HEK293 (cell line): ENCODE data around the gene PUS7.

Experiments used
- BCL11B ChIP-seq: fragments of 450-650 bp; formaldehyde crosslinking; IDR thresholded peaks from 2 replicates; pipeline ENCODE4 v1.5.1; 2016; ENCODE audit warnings: low read depth, missing biosample characterization, missing genetic modification characterization
- IKZF3 ChIP-seq: fragments of 450-650 bp; IDR thresholded peaks from 2 replicates; pipeline ENCODE4 v1.5.0; 2018; ENCODE audit warnings: missing biosample characterization, mild to moderate bottlenecking, missing genetic modification characterization, moderate library complexity
- MEIS1 ChIP-seq: sonication (generic); formaldehyde crosslinking; IDR thresholded peaks from 2 replicates; pipeline ENCODE4 v1.8.1; 2022; ENCODE audit warnings: missing genetic modification reagents, mild to moderate bottlenecking, borderline replicate concordance
- OSR2 ChIP-seq: fragments of 450-650 bp; formaldehyde crosslinking; IDR thresholded peaks from 2 replicates; pipeline ENCODE4 v1.5.1; 2016; ENCODE audit warnings: missing biosample characterization, missing genetic modification characterization
- SCRT2 ChIP-seq: fragments of 450-650 bp; formaldehyde crosslinking; IDR thresholded peaks from 2 replicates; pipeline ENCODE4 v1.5.1; 2016; ENCODE audit warnings: missing biosample characterization, missing genetic modification characterization
- SETDB1 ChIP-seq: IDR thresholded peaks from one replicate; pipeline ENCODE4 v1.6.1; 2017; ENCODE audit warnings: mild to moderate bottlenecking, low read length, moderate library complexity, mixed read lengths; ENCODE audit not compliant: insufficient read length
- YY2 ChIP-seq: fragments of 450-650 bp; formaldehyde crosslinking; IDR thresholded peaks from 2 replicates; pipeline ENCODE4 v1.5.1; 2016; ENCODE audit warnings: missing biosample characterization, missing genetic modification characterization
- ZEB2 ChIP-seq: fragments of 450-650 bp; formaldehyde crosslinking; IDR thresholded peaks from 2 replicates; pipeline ENCODE4 v1.5.1; 2016; ENCODE audit warnings: missing biosample characterization, missing genetic modification characterization
- ZNF19 ChIP-seq: fragments of 450-650 bp; formaldehyde crosslinking; IDR thresholded peaks from 2 replicates; pipeline ENCODE4; 2016; ENCODE audit warnings: missing biosample characterization, missing genetic modification characterization, low read depth
- ZNF2 ChIP-seq: fragments of 450-650 bp; formaldehyde crosslinking; IDR thresholded peaks from 2 replicates; pipeline ENCODE4 v1.5.1; 2016; ENCODE audit warnings: missing biosample characterization, missing genetic modification characterization
- ZNF274 ChIP-seq, 2 experiments: fragments of 200-500 bp in 1 of 2; fragments of 450-650 bp in 1 of 2; sonication (Bioruptor generic) in 1 of 2; formaldehyde crosslinking in 1 of 2; IDR thresholded peaks; 2 replicates each; pipeline versions ENCODE4 v1.5.1 to v1.6.1; 2014 to 2016; ENCODE audit warnings: borderline replicate concordance in 1 of 2, inconsistent platforms in 1 of 2, low read length in 1 of 2, missing biosample characterization in 1 of 2, missing genetic modification characterization in 1 of 2
- ZNF302 ChIP-seq: fragments of 450-650 bp; formaldehyde crosslinking; IDR thresholded peaks from 2 replicates; pipeline ENCODE4 v1.5.1; 2016; ENCODE audit warnings: missing biosample characterization, missing genetic modification characterization, low read depth
- ZNF335 ChIP-seq: fragments of 450-650 bp; formaldehyde crosslinking; conservative IDR thresholded peaks from 2 replicates; pipeline ENCODE4 v1.5.1; 2016; ENCODE audit warnings: missing biosample characterization, missing genetic modification characterization
- ZNF37A ChIP-seq: fragments of 450-650 bp; IDR thresholded peaks from 2 replicates; pipeline ENCODE4 v1.5.1; 2018; ENCODE audit warnings: missing biosample characterization, missing genetic modification characterization
- ZNF426 ChIP-seq: fragments of 450-650 bp; formaldehyde crosslinking; IDR thresholded peaks from 2 replicates; pipeline ENCODE4 v1.5.1; 2017; ENCODE audit warnings: missing biosample characterization, missing genetic modification characterization, mild to moderate bottlenecking, inconsistent platforms, moderate library complexity
- ZNF530 ChIP-seq: fragments of 450-650 bp; formaldehyde crosslinking; IDR thresholded peaks from 2 replicates; pipeline ENCODE4 v1.5.1; 2016; ENCODE audit warnings: low read depth, missing biosample characterization, missing genetic modification characterization
- ZNF560 ChIP-seq: fragments of 450-650 bp; formaldehyde crosslinking; IDR thresholded peaks from 2 replicates; pipeline ENCODE4 v1.5.1; 2017; ENCODE audit warnings: missing biosample characterization, missing genetic modification characterization, borderline replicate concordance
- ZNF610 ChIP-seq: fragments of 450-650 bp; formaldehyde crosslinking; IDR thresholded peaks from 2 replicates; pipeline ENCODE4 v1.5.1; 2016; ENCODE audit warnings: missing biosample characterization, missing genetic modification characterization, borderline replicate concordance
- ZNF629 ChIP-seq: fragments of 450-650 bp; formaldehyde crosslinking; IDR thresholded peaks from 2 replicates; pipeline ENCODE4 v1.5.1; 2017; ENCODE audit warnings: missing biosample characterization, missing genetic modification characterization
- ZNF776 ChIP-seq: fragments of 450-650 bp; formaldehyde crosslinking; IDR thresholded peaks from 2 replicates; pipeline ENCODE4 v1.5.0; 2017; ENCODE audit warnings: missing biosample characterization, missing genetic modification characterization, borderline replicate concordance
- ZSCAN16 ChIP-seq: fragments of 450-650 bp; formaldehyde crosslinking; IDR thresholded peaks from 2 replicates; pipeline ENCODE4 v1.5.1; 2016; ENCODE audit warnings: missing biosample characterization, missing genetic modification characterization
- TF ChIP-seq, protein P1 (sequence below): fragments of 450-650 bp; formaldehyde crosslinking; IDR thresholded peaks from 2 replicates; pipeline ENCODE4 v1.5.1; 2016; ENCODE audit warnings: missing biosample characterization, missing genetic modification characterization, borderline replicate concordance
- TF ChIP-seq, protein P2 (sequence below): fragments of 450-650 bp; formaldehyde crosslinking; IDR thresholded peaks from 2 replicates; pipeline ENCODE4 v1.5.1; 2017; ENCODE audit warnings: missing biosample characterization, missing genetic modification characterization
- TF ChIP-seq, protein P3 (sequence below): fragments of 450-650 bp; formaldehyde crosslinking; IDR thresholded peaks from 2 replicates; pipeline ENCODE4 v1.5.1; 2016; ENCODE audit warnings: missing biosample characterization, missing genetic modification characterization
- TF ChIP-seq, protein P4 (sequence below): sonication (generic); formaldehyde crosslinking; IDR thresholded peaks from 2 replicates; pipeline ENCODE4 v1.8.1; 2022; ENCODE audit warnings: mild to moderate bottlenecking, moderate library complexity, missing genetic modification reagents
- TF ChIP-seq, protein P5 (sequence below): fragments of 450-650 bp; formaldehyde crosslinking; IDR thresholded peaks from 2 replicates; pipeline ENCODE4 v1.5.1; 2016; ENCODE audit warnings: missing biosample characterization, missing genetic modification characterization
- TF ChIP-seq, protein P6 (sequence below): fragments of 450-650 bp; formaldehyde crosslinking; IDR thresholded peaks from 2 replicates; pipeline ENCODE4 v1.5.1; 2016; ENCODE audit warnings: missing biosample characterization, missing genetic modification characterization

The PUS7 gene

DNA sequence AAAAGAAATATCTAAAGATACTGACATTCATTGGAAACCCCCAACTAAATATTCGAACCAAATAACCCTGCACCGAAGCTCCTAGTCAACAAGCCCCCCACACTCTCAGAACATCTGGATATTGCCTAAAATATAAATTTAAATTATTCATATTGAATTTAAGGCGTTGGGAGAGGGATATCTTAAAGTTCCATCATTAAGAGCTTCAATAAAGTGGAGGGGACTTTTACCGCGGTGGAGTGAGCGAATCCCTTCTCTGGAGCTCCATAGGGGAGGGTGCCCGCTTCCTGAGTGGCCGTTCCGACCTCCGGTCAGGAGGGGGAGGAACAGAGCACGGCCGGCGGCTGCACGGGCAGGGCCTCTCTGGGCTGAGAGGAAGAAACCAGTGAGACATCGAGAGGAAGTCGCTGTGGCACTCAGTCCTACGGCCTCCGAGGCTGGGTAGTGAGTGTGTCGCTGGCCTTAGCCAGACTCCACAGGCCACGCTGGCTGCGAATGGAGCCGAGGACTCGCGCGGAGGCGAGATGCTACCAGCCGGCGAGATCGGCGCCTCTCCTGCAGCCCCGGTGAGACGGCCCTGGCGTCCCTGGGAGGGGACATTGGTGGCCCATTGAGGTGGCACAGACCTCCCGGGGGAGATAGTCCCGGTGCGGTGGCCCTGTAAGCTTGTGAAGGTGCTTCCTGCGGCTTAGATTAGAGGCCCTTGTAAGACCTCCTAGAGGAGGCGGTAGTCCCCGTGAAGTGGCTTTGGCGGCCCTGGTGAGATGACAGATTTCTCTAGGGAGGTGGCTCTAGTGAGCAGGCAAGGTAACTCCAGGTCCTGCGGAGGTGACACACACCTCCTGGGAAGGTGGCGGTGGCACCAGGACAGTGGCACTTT, 10.0 kb upstream of the PUS7 start, which contains the start of gene RINT1 (continued):
- TF ChIP-seq ZNF37A (tag by site-specific recombination), result no peak
- TF ChIP-seq, protein P1, sequence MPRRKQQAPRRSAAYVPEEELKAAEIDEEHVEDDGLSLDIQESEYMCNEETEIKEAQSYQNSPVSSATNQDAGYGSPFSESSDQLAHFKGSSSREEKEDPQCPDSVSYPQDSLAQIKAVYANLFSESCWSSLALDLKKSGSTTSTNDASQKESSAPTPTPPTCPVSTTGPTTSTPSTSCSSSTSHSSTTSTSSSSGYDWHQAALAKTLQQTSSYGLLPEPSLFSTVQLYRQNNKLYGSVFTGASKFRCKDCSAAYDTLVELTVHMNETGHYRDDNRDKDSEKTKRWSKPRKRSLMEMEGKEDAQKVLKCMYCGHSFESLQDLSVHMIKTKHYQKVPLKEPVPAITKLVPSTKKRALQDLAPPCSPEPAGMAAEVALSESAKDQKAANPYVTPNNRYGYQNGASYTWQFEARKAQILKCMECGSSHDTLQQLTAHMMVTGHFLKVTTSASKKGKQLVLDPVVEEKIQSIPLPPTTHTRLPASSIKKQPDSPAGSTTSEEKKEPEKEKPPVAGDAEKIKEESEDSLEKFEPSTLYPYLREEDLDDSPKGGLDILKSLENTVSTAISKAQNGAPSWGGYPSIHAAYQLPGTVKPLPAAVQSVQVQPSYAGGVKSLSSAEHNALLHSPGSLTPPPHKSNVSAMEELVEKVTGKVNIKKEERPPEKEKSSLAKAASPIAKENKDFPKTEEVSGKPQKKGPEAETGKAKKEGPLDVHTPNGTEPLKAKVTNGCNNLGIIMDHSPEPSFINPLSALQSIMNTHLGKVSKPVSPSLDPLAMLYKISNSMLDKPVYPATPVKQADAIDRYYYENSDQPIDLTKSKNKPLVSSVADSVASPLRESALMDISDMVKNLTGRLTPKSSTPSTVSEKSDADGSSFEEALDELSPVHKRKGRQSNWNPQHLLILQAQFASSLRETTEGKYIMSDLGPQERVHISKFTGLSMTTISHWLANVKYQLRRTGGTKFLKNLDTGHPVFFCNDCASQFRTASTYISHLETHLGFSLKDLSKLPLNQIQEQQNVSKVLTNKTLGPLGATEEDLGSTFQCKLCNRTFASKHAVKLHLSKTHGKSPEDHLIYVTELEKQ (tag by site-specific recombination), result no peak
- TF ChIP-seq SETDB1, result no peak
- TF ChIP-seq, protein P2, sequence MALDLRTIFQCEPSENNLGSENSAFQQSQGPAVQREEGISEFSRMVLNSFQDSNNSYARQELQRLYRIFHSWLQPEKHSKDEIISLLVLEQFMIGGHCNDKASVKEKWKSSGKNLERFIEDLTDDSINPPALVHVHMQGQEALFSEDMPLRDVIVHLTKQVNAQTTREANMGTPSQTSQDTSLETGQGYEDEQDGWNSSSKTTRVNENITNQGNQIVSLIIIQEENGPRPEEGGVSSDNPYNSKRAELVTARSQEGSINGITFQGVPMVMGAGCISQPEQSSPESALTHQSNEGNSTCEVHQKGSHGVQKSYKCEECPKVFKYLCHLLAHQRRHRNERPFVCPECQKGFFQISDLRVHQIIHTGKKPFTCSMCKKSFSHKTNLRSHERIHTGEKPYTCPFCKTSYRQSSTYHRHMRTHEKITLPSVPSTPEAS (tag by site-specific recombination), result no peak
- TF ChIP-seq ZNF610 (tag by site-specific recombination), result no peak
- TF ChIP-seq SCRT2 (tag by site-specific recombination), result peak; percentile 42; the same call in 1 of the 2 replicates
- no peak for TF ChIP-seq ZNF19
- TF ChIP-seq ZNF302, result no peak
- TF ChIP-seq, protein P3, sequence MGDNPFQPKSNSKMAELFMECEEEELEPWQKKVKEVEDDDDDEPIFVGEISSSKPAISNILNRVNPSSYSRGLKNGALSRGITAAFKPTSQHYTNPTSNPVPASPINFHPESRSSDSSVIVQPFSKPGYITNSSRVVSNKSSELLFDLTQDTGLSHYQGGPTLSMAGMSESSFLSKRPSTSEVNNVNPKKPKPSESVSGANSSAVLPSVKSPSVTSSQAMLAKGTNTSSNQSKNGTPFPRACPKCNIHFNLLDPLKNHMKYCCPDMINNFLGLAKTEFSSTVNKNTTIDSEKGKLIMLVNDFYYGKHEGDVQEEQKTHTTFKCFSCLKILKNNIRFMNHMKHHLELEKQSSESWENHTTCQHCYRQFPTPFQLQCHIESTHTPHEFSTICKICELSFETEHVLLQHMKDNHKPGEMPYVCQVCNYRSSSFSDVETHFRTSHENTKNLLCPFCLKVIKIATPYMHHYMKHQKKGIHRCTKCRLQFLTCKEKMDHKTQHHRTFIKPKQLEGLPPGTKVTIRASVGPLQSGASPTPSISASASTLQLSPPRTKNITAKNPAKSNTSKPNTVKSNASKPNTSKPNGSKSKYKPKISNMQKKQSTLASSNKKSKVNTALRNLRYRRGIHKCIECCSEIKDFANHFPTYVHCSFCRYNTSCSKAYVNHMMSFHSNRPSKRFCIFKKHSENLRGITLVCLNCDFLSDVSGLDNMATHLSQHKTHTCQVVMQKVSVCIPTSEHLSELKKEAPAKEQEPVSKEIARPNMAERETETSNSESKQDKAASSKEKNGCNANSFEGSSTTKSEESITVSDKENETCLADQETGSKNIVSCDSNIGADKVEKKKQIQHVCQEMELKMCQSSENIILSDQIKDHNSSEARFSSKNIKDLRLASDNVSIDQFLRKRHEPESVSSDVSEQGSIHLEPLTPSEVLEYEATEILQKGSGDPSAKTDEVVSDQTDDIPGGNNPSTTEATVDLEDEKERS, result no peak
- TF ChIP-seq ZEB2 (tag by site-specific recombination), result peak; percentile 73
- TF ChIP-seq ZNF2, result peak; percentile 91
- no peak for TF ChIP-seq ZNF426 (tag by site-specific recombination)
- no peak for TF ChIP-seq ZNF560
- peak; percentile 59; the same call in 1 of the 2 replicates for TF ChIP-seq YY2 (tag by site-specific recombination)
- TF ChIP-seq ZNF530, result no peak
- no peak for TF ChIP-seq MEIS1 (CRISPR knock-in tag)
- no peak for TF ChIP-seq ZNF776 (tag by site-specific recombination)
- TF ChIP-seq, protein P4, sequence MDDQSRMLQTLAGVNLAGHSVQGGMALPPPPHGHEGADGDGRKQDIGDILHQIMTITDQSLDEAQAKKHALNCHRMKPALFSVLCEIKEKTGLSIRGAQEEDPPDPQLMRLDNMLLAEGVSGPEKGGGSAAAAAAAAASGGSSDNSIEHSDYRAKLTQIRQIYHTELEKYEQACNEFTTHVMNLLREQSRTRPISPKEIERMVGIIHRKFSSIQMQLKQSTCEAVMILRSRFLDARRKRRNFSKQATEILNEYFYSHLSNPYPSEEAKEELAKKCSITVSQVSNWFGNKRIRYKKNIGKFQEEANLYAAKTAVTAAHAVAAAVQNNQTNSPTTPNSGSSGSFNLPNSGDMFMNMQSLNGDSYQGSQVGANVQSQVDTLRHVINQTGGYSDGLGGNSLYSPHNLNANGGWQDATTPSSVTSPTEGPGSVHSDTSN, result no peak
- TF ChIP-seq BCL11B (tag by site-specific recombination), result no peak
- peak; percentile 75 for TF ChIP-seq ZNF629
- TF ChIP-seq ZSCAN16 (tag by site-specific recombination), result no peak
- TF ChIP-seq, protein P5, sequence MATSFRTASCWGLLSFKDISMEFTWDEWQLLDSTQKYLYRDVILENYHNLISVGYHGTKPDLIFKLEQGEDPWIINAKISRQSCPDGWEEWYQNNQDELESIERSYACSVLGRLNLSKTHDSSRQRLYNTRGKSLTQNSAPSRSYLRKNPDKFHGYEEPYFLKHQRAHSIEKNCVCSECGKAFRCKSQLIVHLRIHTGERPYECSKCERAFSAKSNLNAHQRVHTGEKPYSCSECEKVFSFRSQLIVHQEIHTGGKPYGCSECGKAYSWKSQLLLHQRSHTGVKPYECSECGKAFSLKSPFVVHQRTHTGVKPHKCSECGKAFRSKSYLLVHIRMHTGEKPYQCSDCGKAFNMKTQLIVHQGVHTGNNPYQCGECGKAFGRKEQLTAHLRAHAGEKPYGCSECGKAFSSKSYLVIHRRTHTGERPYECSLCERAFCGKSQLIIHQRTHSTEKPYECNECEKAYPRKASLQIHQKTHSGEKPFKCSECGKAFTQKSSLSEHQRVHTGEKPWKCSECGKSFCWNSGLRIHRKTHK (tag by site-specific recombination), result no peak
- TF ChIP-seq ZNF335 (tag by site-specific recombination), result peak; percentile 70
- TF ChIP-seq OSR2, result no peak
- TF ChIP-seq, protein P6, sequence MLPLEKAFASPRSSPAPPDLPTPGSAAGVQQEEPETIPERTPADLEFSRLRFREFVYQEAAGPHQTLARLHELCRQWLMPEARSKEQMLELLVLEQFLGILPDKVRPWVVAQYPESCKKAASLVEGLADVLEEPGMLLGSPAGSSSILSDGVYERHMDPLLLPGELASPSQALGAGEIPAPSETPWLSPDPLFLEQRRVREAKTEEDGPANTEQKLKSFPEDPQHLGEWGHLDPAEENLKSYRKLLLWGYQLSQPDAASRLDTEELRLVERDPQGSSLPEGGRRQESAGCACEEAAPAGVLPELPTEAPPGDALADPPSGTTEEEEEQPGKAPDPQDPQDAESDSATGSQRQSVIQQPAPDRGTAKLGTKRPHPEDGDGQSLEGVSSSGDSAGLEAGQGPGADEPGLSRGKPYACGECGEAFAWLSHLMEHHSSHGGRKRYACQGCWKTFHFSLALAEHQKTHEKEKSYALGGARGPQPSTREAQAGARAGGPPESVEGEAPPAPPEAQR (tag by site-specific recombination), result no peak
- TF ChIP-seq IKZF3 (tag by site-specific recombination), result 0 out of 2 replicates have a peak, but pooled peaks have one; percentile 60
- TF ChIP-seq ZNF274 (IDR thresholded peaks at IDR 0.05; ENCODE audit: low read length), result no peak
- no peak for TF ChIP-seq ZNF274 (tag by site-specific recombination; IDR thresholded peaks at IDR 0.05; ENCODE audit: borderline replicate concordance)
